ENCODE results near the gene UBAP2L.
"Not testable (repeated sequence)": the region's sequence is repeated elsewhere in the genome, so short reads cannot be mapped to it uniquely, and the experiment has no call there.

Gene UBAP2L

GRCh38 chr1:154241703-154242351 lies 21.1 kb downstream of the UBAP2L start:
- DNase-seq, result no peak

- no peak for DNase-seq
Observed at GRCh38 chr1:154253671-154254070, 32.9 kb downstream of the UBAP2L start.

- DNase-seq, result no peak
Observed at GRCh38 chr1:154256686-154257085, 35.9 kb downstream of the UBAP2L start.

GRCh38 chr1:154258784-154259183 lies 38.0 kb downstream of the UBAP2L start:
- no peak for DNase-seq

- DNase-seq, result no peak
Observed at GRCh38 chr1:154260127-154260526, 39.4 kb downstream of the UBAP2L start.

- DNase-seq, result no peak
Observed at GRCh38 chr1:154263465-154264332, 42.9 kb downstream of the UBAP2L start.

- DNase-seq, result no peak
Observed at GRCh38 chr1:154264454-154264853, 43.7 kb downstream of the UBAP2L start.

- no peak for DNase-seq
Observed at GRCh38 chr1:154265586-154265985, 44.8 kb downstream of the UBAP2L start.

- no peak for DNase-seq
Observed at GRCh38 chr1:154270833-154271232, 50.1 kb downstream of the UBAP2L start.

- DNase-seq, result peak; percentile 96
Observed at GRCh38 chr1:154272217-154272998, 51.7 kb downstream of the UBAP2L start, which contains the start of gene HAX1. HAX1 (plus strand) TSS chr1:154272629; CDS start chr1:154272724, 95 bp downstream.

- DNase-seq, result peak; percentile 11
Observed at GRCh38 chr1:154272999-154273563, 52.3 kb downstream of the UBAP2L start.

- DNase-seq, result no peak
Observed at GRCh38 chr1:154276797-154277196, 56.0 kb downstream of the UBAP2L start.

GRCh38 chr1:154287591-154287990 lies 66.8 kb downstream of the UBAP2L start:
- DNase-seq, result not testable (repeated sequence)

GRCh38 chr1:154288661-154289060 lies 67.9 kb downstream of the UBAP2L start:
- no peak for DNase-seq

- no peak for DNase-seq
Observed at GRCh38 chr1:154290921-154291320, 70.2 kb downstream of the UBAP2L start.

GRCh38 chr1:154295408-154296235 lies 74.9 kb downstream of the UBAP2L start:
- no peak for DNase-seq

- no peak for DNase-seq
Observed at GRCh38 chr1:154301582-154301981, 80.8 kb downstream of the UBAP2L start.

- peak; percentile 18 for DNase-seq
Observed at GRCh38 chr1:154304664-154305337, 84.0 kb downstream of the UBAP2L start.

GRCh38 chr1:154306151-154306550 lies 85.4 kb downstream of the UBAP2L start:
- peak; percentile 26 for DNase-seq

- not testable (repeated sequence) for DNase-seq
Observed at GRCh38 chr1:154307670-154308270, 87.0 kb downstream of the UBAP2L start.

GRCh38 chr1:154309136-154309535 lies 88.4 kb downstream of the UBAP2L start:
- DNase-seq, result not testable (repeated sequence)

All from fibroblast of skin of abdomen (primary cell).